HG03060 (cell line): ENCODE measurements around the gene SERPINI1.

Experiments
- ATAC-seq: cut with Tn5 transposase; IDR thresholded peaks from one replicate; pipeline ENCODE4 v1.9.1; 2021; ENCODE audit warnings: low read depth, moderate number of reproducible peaks; ENCODE audit not compliant: unreplicated experiment

The SERPINI1 gene, protein sequence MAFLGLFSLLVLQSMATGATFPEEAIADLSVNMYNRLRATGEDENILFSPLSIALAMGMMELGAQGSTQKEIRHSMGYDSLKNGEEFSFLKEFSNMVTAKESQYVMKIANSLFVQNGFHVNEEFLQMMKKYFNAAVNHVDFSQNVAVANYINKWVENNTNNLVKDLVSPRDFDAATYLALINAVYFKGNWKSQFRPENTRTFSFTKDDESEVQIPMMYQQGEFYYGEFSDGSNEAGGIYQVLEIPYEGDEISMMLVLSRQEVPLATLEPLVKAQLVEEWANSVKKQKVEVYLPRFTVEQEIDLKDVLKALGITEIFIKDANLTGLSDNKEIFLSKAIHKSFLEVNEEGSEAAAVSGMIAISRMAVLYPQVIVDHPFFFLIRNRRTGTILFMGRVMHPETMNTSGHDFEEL

DNA sequence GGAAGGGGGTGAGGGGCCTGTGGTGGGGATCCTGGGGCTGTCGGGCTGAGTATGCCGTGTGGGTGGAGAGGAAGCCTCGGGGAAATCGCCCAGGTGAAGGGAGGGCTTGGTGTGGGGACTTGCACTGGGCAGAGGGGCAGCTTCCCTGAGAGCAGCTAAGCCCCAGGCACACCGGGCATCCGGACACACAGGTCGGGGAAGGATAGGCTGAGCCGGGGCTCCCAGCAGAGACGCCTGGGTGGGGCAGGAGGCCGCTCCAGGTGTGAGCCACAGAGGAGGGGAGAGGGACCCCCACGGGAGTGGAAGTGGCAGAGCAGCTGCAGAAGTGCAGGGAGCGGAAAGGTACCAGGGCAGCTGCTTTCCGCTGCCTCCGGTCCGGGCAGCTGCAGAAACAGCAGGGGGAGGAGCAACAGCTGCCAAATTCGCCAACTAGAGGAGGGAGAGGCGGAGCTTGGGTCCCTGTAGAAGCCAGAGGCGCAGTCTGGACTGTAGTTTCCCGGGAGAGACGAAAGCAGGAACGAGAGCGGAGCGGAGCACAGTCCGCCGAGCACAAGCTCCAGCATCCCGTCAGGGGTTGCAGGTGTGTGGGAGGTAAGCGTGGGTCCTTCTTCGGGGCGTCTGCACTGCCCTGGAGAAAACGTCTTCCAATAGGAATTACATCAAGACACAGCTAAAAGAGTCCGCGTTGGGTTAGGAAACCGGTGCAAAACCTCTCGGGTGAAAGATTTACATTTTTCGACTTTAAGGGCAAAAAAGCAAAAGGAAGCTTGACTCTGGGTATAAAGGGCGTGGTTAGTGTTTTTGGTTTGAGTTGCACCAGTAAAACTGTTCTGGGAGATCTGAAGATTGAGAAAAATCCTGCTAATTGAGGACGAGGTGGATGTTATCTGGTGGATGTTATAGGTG is at the start of gene SERPINI1:
SERPINI1 (plus strand) TSS at position 489 of the 906 bp plus-strand sequence. CDS start 53,408 bp downstream, outside the sequence.
- ATAC-seq = peak; percentile 49

DNA sequence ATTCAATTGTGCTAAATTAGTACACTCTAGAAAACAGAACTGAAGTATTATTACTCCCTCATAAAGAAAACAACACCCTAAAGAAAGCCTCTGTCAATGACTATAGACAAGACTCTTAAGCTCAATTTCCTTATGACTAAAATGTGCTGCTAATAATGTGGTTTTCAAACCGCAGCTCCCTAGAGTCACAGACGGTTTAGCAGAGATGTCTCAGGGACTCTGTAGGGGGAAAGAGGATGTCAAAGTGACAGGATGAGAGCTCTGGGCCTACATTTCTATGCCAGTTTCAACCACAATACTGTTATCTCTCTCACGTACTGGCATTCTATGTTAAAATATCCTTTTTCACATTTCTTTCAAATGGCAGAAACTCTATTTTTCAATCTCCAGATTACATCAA is 44.2 kb upstream of the SERPINI1 start:
- ATAC-seq = peak; percentile 100

DNA sequence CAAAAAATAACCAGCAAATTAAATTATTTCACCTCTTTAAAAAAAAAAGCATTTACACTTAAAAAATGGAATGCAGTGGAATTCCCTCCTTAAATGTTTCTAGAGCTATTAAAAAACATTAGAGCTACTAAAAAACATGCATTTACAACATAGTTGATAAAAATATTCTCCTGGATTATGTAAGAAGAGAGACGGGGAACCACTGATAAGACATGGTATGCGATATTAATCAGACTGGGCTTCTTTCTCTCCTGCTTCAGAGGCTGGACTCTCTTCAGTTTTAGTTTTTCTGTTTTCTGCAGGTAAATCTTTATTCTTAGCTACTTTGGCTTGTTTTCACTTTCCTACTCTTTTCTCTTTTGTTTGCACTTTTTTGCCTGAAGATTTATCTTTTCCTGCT is 41.4 kb upstream of the SERPINI1 start:
- ATAC-seq = no peak

DNA sequence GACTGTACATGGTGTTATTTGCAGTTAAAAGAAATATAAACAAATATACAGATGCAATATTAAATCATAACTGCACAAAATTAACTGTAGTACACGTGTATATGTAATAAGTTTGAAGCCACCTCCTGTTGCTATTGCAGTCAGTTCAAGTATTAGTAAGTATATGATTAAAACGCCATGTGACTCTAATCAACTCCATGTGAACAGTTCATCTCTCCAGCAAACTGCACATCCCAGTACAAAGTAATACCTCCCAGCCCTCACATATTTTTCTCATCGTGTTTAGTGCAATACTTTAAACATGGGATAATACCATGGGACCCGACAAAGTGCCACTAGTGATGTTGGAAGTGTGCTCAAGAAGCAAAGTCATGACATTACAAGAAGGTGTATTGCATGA is 35.5 kb upstream of the SERPINI1 start:
- no peak for ATAC-seq

DNA sequence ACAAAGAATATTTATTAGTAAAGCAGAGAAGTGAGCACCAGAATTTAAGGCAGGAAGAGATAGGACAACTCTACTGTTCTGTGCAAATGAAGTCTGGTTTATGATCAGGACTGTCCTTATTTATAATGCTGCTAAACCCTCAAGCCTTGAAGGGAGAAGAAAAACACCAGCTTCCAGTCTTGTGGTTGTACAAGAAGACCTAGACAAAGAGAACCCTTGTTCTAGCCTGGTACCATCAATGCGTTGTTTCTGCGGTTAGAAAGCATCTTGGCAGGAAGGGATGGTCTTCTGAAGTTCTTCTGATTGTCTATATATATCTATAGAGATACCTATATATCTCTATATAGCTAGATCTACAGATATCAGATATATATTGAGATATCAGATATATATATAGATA is 34.6 kb upstream of the SERPINI1 start:
- no peak for ATAC-seq

DNA sequence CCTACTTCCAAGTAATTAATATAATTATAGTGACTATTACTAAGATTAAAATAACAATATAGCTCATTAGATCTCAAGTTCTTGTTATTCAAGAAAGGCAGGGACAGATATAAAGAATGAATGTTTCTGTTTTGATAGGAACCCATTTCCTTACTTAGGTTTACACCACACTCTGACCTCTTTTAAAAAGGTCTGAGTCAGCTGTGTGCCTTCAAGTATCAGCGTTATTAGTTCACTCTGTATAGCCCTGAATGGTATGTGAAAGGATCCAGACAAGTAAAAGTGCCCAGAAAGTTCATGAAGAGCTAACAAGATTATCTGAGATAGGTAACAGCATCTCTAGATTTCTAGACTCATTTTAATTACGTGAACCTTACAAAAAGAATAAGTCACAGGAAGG is 29.7 kb upstream of the SERPINI1 start:
- ATAC-seq = no peak

DNA sequence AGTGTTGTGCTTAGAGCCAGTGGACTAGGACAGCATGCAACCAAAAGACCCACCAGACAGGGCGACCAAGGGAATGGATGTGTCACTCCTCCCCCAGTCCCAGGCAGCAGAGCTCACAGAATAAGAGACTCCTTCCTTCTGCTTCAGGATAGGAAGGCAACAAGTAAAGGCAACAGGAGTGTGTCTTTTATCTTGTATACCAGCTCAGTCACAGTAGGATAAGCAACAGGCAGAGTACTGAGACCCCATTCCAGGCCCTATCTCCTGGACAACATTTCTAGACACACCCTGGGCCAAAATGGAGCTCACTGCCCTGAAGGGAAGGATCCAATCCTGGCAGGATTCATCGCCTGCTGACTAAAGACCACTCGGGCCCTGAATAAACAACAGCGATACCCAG is 25.8 kb upstream of the SERPINI1 start:
- no peak for ATAC-seq

DNA sequence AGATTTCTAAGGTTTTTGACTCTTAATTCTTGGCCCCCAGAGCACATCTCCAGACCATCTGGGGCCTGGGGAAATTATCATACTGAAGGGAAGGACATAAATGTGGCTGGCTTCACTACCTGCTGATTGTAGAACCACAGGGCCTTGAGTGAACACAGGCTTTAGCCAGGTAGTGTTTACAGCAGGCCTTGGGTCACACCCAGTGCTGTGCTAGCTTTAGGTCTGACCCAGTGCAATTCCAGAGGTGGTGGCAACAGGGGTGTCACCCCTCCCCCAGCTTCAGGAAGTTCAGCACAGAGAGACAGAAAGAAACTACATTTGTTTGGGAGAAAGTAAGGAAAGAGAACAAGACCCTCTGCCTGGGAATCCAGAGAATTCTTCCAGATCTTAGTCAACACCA is 25.0 kb upstream of the SERPINI1 start:
- no peak for ATAC-seq

DNA sequence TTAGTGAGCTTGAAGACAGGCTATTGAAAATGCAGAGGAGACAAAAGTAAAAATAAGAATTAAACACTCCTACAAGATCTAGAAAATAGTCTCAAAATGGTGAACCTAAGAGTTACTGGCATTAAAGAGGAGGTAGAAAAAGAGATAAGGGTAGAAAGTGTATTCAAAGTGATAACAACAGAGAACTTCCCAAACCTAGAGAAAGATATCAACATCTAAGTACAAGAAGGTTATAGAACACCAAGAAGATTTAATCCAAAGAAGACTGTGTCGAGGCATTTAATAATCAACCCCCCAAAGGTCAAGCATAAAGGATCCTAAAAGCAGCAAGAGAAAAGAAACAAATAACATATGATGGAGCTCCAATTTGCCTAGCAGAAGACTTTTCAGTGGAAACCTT is 24.1 kb upstream of the SERPINI1 start:
- no peak for ATAC-seq

DNA sequence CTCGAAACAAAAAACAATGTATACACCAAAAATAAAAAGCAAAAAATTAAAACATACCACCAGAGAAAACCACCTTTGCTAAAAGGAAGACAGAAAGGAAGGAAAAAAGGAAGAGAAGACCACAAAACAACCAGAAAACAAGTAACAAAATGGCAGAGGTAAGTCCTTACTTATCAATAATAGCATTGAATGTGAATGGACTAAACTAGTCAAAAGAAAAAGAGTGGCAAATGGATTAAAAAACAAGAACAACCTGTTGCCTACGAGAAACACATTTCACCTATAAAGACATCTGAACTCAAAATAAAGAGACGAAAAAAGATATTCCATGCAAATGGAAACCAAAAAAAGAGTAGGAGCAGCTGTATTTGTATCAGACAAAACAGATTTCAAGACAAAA is 23.1 kb upstream of the SERPINI1 start:
- no peak for ATAC-seq

DNA sequence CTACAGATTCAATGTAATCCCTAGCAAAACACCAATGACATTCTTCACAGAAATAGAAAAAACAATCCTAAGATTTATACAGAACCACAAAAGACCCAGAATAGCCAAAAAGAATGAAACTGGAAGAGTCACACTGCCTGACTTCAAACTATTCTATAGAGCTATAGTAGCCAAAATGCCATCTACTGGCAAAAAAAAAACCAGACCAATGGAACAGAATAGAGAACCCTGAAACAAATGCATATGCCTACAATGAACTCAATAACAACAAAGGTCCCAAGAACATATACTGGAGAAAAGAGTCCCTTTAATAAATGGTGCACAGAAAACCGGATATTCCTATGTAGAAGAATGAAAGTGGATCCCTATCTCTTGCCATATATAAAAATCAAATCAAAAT is 20.6 kb upstream of the SERPINI1 start:
- no peak for ATAC-seq

DNA sequence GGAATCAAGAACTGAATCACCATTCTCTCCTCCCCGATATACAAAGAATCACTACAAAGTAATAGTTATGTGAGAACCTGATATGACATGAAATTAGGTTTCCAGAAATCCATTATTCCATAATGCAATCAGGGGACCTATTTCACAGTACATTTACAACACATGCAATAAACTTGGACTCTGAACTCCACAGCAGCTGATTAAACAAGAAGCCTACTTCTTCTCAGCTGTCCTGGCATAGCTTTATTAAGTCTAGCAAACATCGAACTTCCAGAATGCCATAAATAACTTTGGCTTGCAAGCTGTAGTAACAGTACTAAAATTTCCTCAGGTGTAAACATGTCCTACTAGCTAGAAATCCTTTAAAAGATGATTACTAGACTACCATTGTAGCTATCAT is 18.6 kb upstream of the SERPINI1 start:
- no peak for ATAC-seq

DNA sequence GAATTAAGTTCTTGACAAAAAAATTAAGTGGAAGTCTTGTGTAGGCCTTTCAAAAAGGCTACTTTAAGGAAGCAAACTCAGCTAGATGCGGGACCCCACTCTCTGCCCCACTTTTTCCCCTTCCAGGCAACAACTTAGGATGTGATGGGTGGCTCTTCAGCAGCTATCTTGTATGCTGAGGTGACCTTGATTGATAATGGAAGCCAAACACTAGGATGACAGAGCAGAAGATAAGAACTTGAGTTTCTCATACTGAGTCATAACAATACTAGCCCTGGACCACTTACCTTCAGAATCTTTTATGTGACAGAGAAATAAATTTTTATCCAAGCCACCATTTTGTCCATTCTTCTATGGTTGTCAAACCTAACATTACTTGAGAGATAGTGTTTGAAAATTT is 16.9 kb upstream of the SERPINI1 start:
- ATAC-seq = no peak

DNA sequence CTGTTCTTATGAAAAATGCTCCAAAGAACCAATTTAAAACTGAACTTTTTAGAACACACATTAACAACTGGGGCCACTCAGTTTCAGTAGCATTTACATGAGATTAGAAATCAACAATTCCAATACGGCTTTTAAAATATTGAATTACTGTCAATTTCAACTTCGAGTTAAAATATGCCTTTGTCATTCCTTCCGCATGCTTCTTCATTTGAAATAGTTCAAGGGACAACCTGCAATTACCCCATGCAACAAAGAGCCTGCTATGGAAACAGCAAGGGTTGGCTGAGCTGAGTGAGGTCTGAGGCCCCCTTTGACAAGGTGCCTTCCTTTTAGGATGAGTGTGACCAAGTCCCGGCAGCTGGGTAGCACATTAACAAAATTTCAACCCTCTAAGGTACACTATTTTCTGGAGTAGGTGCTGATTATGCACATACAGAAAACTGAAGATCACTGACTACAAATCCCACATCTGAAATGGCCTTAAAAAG is 12.5 kb upstream of the SERPINI1 start:
- ATAC-seq = no peak

DNA sequence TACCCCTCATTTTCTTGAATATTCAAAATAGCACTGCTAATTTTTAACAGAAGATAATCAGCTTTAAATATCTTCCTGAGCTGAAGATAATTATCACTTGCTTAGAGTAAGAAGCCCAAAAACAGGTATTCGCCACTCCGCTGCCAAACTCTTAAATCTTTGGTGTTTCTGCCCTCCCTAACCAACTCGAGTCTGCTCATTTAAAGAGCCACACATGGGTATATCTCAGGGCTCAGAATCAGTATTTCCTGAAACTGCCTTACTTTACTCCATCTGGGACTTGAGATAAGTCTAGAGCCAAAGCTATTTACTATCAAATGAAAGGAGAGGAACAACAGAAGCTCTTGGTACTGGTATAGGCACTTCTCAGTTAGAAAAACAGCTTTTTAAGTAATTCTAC is 11.6 kb upstream of the SERPINI1 start:
- ATAC-seq = no peak

DNA sequence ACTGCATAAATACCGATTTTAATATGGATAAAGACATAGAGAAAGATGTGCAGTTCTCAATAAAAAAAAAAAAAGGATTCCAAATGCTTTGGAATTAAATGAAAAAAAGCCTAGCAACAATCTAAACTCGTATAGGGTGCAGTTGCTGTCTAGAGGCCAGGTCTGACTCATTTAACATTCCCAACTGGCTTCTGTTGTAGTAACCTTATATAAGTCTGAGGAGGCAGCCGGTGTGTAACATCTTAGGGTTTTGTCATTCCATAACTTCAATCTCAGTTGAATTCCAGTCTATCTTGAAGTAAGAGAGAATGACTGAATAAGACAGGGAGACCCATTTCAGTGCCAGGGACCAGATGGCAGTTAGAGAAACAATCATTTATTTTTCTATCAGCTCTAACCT is 7.3 kb upstream of the SERPINI1 start:
- no peak for ATAC-seq

DNA sequence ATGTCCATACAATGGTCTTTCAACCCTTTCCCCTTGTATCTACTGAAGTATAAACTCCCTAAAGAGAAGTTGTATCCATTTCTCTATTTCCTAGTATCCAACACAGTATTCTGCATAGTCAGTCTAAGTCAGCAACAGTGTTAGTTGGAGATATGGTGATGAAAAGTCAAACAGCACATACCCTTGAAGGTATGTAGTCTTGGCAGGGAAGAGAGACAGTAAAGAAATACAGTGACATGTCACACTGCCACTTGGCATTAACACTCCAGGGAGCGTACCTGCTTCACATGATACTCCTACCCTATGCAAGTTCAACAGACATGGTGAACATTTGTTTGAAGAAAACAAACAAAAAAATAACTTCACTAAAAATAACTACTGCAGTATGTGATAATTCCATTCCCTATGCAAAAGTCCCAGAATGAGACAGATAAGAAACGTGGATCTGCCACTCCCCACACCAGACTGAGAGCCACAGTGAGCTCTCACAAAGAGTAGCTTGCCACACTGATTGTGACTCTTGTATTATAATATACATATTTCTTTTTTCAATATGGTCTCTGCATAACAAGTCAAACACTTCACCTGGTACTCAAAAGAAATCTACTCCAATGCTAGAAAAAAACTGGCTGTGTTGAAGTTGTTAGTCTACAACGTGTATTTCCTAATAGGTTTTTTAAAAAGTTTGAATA is 6.7 kb upstream of the SERPINI1 start:
- ATAC-seq = no peak

DNA sequence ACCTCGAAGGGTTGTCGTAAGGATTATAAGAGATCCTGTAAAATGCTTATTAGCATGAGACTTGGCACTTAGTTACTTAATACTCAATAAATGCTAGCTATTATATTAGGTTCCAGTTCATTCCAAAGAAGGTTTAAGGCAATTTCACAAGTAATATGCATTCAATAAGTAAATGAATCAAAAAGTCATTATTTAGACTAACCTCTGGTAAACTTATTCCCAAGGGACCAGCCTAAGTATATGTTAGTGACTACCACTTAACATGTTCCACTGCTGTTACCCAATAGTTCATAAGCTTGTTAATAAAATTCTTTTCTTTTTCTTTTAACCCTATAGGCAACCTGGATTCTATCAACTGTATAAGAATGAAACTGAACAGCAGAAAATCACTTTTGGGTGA is 5.9 kb upstream of the SERPINI1 start:
- no peak for ATAC-seq

DNA sequence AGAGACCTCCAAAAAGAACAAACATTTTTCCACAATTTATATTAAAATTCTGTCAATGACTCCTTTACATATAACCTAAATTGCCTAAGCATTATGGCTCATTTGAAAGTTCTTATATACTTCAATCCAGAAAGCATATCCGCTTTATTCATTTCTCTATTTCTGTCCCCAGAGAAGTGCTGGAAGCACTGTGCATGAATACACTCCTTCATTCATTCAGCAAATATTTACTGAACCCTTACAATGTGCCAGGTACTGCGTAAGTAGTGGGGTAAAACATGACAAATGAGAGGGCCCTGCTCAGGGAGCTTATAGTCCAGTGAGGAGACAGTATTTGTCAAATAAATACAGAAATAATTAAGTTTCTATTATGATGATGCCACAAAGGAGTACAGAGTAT is 4.1 kb upstream of the SERPINI1 start:
- no peak for ATAC-seq

DNA sequence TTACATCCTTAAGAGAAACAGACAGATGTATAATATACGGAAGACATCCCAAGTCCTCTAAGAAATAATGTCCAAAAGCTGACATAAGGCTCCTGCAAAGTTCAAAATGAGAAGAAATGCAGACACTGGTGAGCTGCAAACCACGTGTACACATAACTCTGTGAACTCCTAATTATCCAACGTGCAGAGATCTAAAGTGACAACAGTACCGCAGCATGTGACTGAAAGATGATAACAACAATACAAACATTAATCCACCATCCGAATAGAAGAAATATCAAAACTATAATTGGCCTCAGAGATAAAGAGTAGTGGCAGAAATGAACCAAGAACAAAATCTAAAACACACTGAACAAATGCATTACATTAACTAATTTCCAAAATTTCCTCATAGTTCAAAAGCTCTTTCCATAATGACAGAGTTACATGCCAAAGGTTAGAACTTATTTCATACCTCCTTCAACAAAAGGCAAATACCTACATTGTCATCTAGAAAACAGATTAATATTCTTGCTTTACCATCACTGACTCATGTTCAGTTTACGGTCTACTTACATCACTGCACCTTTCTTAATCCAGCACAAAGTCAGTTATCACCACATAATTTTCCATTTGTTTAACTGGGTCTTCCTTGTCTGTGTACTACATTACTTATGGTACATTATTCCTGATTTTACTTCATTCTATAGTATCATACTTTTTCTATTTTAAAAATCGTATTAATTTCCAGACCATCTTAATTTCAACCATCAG is 3.0 kb upstream of the SERPINI1 start:
- ATAC-seq = no peak
